ENCODE results near the gene HEXD. TPM values are rescaled to one million over a fixed set of nuclear protein-coding genes. Genes with fewer than 3 reads are reported as not detected.

The HEXD gene
- total and polyA plus RNA-seq, 2 of the 8 experiments (the other 6 are each of a cell fraction or from before 2014, with no cell fraction given): 20.6 to 21.8 TPM

- Histone ChIP-seq H2BK120ac (replicated peaks; ENCODE audit: low read depth, low read length) (no peak overlapping the region), H3K9me3 (ENCODE audit: insufficient read depth in 2 of 2, low read depth in 1 of 2, low read length in 1 of 2) (no peaks in the 10 kb centered on the region), H3K14ac (ENCODE audit: insufficient read length) (no peak overlapping the region), H4K91ac (replicated peaks; ENCODE audit: insufficient read length, low read length) (no peak overlapping the region), H2AFZ (ENCODE audit: low read length) (no peak overlapping the region), H3K36me3 (ENCODE audit: control insufficient read depth in 2 of 4, insufficient read depth in 4 of 4, low read length in 3 of 4) (no peaks in the 10 kb centered on the region), H3K23ac (ENCODE audit: insufficient read length) (no peak overlapping the region), H3K18ac (ENCODE audit: extremely low read depth, low read length) (no peak overlapping the region), H4K20me1 (replicated peaks in 1 of 2; ENCODE audit: control insufficient read depth in 1 of 2, insufficient read depth in 2 of 2, low read length in 2 of 2) (peaks cover 0 to 4% of the 10 kb centered on the region in 2 experiments), H2BK12ac (ENCODE audit: low read depth, low read length) (no peak overlapping the region), H3K4me2 (ENCODE audit: insufficient read depth in 1 of 2, low read depth in 2 of 2, low read length in 2 of 2) (no peak overlapping the region), H3K27me3 (replicated peaks in 1 of 4; ENCODE audit: control insufficient read depth in 3 of 4, extremely low read depth in 1 of 4, insufficient read depth in 3 of 4, low read length in 3 of 4) (peaks cover 24 to 48% (median 38%) of the 10 kb centered on the region in 4 experiments), H3K4me1 (replicated peaks in 1 of 4; ENCODE audit: control insufficient read depth in 3 of 4, insufficient read depth in 4 of 4, low read length in 3 of 4) (peaks cover 0 to 2% (median 0%) of the 10 kb centered on the region in 4 experiments; a peak in 2 of 7 replicates), H4K5ac (ENCODE audit: insufficient read length, low read depth, low read length) (no peak overlapping the region), H2BK20ac (ENCODE audit: low read length) (no peak overlapping the region), H2AK5ac (ENCODE audit: low read depth, low read length) (no peak overlapping the region), H4K8ac (ENCODE audit: extremely low read depth, insufficient read depth, low read length) (peak overlapping the region; percentile 68; the same call in 1 of the 2 replicates), H3K56ac (replicated peaks; ENCODE audit: insufficient read length, low read depth, low read length) (no peak overlapping the region), H3K4me3 (ENCODE audit: extremely low read depth in 1 of 4, insufficient read depth in 2 of 4, low read depth in 3 of 4, low read length in 4 of 4) (no peak overlapping the region), H3K79me1 (ENCODE audit: low read depth, low read length) (no peaks in the 10 kb centered on the region), H2BK5ac (ENCODE audit: low read depth, low read length) (no peak overlapping the region), H3K4ac (replicated peaks; ENCODE audit: insufficient read length, low read depth, low read length) (no peak overlapping the region), H3K9ac (replicated peaks in 1 of 4; ENCODE audit: extremely low read depth in 1 of 4, low read depth in 3 of 4, low read length in 3 of 4) (no peak overlapping the region), H3K23me2 (ENCODE audit: low read depth, low read length) (peaks cover 7% of the 10 kb centered on the region; the same call in 1 of the 2 replicates), H2BK15ac (ENCODE audit: low read length) (no peak overlapping the region), H3K79me2 (ENCODE audit: control insufficient read depth in 1 of 2, insufficient read depth in 2 of 2, low read length in 2 of 2) (no peaks in the 10 kb centered on the region), H3K27ac (ENCODE audit: low read depth, low read length) (no peak overlapping the region)
- no peak for DNase-seq (ENCODE audit: low read depth in 1 of 2, low spot score in 2 of 2)
- CTCF ChIA-PET (ENCODE audit: partially characterized antibody): interaction anchor here (0.6 to 1.0 kb wide), 3 partner anchors 14 to 587 kb away, joined by 3 read pairs; no protein-coding TSS in a partner anchor
- TF ChIP-seq CBX8 (IDR thresholded peaks at IDR 0.05; ENCODE audit: borderline replicate concordance, low read depth, low read length) (no peak), SP1 (IDR thresholded peaks at IDR 0.05; ENCODE audit: low read depth, low read length) (no peak), SIRT6 (IDR thresholded peaks at IDR 0.05; ENCODE audit: low read length) (no peak), GABPA (IDR thresholded peaks at IDR 0.05; ENCODE audit: borderline replicate concordance, insufficient read depth, low read length) (no peak)
- WGBS, 2 experiments (ENCODE audit: extremely low coverage in 1 of 2, insufficient coverage in 1 of 2, insufficient read length in 1 of 2, insufficient replicate concordance in 2 of 2, low coverage in 1 of 2, low lambda C conversion rate in 2 of 2, missing lambda C conversion rate in 1 of 2): 86% methylated on average over 14 of the region's 16 CpGs; no CpG with 5 or more reads in 1 of the 2 experiments
- POLR2A ChIA-PET (ENCODE audit: partially characterized antibody): interaction anchor here (3.2 kb wide), 1 partner anchor 8 kb away, joined by 14 read pairs; no protein-coding TSS in a partner anchor
- FAIRE-seq: no peak
Measured at GRCh38 chr17:82376042-82376730, 42.0 kb upstream of the HEXD start.
